Ammon's horn (tissue), 1 donor: ENCODE data around the gene IDH3A.
A peak's percentile ranks its signal among the peaks of the same experiment; 100 is the strongest.

ENCODE experiments used
- DNase-seq: peaks from one replicate; pipeline ENCODE4 v3.0.0-alpha.2; 2016; ENCODE audit warnings: low spot score

Gene IDH3A

DNA sequence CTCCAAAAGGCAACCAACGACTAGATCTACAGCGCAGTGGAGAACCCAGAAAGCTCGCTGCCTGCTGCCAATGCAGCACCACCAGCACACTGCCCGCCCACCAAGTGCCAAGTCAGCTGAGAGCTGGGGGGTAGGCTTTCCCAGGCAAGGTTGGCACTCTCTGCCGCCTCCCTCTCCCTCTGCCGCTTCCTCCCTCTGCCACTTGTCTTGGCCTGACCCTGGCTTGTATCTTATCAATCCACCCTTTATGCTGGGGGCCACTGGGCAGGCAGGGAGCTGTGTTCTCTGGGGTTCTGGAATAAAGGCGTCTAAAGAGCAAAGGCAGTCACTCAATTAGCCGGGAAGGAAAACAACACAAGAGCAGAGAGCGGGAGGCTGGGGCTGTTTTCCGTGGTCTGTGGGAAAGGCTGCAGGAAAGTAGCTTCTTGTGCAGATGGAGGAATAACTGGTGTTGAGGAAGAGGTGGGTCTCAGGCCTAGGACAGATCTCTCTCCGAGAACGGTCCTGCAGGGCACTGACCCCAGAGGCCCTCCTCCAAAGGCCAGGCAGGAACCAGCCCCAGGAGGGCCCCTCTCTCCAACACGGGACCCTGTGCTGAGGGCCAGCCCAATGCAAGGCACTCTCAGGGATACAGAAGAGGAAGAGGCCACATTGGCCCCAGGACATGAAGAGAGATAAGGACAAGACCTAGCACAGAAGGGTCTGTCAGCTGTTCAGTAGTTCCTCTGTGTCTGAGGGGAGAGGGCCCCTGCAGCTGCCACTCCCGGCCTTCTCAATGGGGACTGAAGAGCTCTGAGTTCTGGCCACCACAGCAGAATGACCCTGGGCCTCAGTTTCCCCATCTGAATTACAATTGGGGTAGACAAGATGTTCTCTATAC lies 54.4 kb downstream of the IDH3A start:
- peak; percentile 88 for DNase-seq

DNA sequence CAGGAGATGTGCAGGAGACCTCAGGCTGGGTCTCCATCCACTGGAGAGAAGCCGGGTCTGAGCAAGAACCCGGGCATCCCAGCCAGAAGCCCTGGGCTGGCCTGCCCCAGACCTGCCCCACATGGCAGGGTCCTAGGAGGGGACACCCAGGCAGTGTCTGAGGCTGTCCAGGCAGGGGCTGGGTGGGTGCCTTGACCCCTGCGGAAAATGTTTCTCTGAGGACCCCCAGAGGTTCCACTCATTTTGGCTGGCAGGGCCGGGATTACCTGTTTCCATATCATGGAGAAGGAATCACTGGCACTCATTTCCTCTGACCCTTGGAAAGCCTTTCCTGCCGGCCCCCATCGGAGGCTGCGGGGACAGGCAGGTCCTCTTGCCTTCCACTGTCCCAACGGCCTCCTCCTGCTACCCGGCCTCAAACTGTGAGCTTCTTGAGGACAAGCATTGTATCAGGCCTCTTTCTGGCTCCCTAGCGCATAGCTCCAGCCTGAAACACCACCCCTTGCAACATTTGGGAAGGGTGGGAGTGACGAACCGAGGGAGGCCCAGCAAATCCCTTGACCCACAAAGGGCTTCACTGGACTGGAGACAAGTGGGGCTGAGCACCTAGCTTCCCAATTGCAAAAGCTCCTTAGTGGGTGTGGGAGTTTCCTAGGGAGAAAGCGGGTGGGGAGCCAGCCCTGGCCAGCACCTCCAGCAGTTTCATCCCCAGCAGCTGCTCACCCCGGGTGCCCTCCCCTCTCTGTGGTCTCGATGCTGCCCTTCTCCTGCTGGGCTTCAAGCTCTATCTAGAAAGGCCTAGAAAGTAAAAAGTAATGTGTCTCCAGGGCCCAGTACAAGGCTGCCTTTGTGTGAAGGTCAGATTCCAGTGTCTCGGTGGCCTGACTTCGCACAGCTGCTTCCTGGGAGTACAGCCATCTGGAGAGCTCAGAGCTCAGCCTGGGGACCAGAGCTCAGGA lies 55.5 kb downstream of the IDH3A start:
- peak; percentile 83 for DNase-seq

DNA sequence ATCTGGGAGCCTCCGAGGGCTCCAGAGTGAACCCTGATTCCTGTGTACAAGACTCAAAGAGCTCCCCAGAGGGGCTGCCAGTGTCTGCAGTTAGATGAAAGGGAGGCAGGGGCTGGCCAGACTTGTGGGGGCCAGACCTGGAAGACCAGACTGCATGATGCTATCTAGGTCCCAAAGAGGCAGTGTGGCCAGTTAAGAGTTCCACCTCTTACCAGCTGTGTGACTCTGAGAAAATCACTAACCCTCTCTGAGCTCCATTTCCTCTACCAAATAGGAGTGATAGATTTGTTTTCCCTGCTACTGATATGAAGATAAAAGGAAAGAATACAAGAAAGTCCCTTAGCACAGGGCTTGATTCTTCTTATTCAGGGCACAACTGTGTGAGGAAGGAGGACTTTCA lies 56.2 kb downstream of the IDH3A start:
- DNase-seq, result no peak

DNA sequence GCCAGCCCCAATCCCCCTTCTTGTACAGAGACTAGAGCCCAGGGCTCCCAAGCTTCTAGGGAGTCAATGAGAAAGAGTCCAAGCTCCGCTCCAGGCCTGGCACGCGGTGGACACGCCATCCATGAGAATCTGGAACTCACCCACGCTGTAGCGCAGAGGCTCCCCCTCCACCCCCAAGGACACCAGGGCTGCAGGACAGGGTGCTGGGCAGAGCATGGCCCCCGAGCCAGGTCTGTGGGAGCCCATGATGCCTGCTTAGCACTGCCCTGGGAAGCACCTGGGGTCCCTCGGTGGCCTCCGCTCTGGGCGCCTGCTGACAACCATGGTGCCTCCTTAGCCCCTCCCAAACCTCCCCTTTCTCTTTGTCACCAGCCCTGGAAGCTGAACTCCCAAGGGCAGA lies 56.7 kb downstream of the IDH3A start:
- peak; percentile 6 for DNase-seq

DNA sequence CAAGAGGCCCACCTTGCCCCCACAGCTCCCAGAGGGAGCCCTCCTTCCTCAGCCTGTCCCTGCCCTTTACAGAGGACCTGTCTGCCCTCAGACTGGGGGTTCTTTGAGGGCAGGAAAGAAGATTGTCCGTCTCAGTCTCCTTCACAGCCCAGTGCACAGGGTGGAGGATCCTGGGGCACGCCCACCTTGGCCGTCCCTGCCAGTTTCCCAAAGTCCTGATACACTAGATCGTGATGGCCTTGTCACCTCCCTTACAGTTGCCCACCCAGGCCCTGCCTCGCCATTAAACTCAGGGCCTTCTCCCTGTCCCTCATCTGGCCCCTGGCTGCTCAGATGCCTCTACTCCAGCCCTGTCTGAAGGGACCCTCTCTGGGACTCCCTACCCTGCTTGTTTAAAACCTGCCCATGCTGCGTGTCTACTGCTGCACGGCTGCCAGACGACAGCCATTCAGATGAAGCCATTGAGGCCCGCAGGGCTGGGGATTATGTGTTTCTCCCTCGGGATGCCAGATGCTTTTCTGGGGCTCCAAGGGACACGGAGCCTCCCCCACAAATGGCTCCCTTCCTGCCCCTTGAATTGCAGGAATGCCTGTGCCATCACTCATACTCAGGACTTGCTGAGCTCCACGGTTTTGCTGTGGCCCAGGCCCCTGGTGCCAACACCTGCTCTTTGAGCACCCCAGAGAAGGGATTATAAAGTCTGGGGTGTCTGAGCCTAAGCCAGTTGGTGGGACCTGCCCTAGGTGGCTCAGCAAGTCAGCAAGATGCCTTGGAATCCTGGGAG lies 57.4 kb downstream of the IDH3A start:
- peak; percentile 11 for DNase-seq

DNA sequence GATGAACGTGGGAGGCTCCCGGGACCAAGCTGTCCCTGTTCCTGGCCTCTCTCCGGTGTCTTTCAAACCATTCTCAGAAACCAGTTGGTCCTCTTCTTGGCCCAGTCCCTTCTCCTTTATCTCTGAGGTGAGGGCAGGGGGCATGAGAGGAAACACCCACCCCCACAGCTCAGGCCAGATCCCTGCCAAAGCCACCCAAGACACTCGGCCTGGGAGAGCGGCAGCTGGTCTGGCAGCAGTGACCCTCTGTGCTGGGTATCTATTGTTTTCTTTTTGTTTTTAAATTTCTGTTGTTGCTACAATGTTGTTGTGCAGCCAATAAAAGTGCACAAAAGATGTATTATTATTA lies 57.9 kb downstream of the IDH3A start:
- DNase-seq, result no peak

DNA sequence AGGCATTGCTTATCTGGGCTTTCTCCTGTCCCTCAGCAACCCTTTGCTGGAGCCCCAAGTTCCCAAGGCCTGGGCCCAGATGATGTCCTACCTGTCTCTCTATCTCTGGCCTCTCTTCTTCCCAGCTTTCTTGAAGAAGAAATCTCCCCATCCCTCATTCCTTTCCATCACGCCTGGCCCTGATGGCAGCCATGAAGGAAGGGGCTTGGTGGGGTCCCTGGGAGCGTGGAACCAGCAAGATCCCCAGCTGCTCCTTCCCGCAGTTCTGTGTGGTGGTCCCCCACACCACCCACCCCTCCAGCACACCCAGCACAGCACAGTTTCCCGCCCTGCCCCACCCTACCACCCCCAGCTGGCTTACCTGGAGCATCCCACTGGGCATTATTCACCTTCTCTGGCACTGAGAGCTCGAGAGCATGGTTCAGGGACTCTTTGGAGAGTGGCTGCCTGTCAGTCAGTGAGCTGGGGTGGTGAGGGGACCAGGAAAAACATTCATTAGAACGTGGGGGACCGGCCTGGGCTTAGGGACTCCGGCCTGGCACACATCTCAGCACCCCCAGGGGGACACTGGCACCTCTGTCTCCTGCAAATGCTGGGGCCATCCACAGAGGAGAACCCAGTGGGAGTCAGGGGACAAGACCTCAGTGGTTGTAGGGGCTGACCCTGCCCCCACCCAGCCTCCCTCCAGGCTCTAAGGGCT lies 58.6 kb downstream of the IDH3A start:
- DNase-seq, result no peak

DNA sequence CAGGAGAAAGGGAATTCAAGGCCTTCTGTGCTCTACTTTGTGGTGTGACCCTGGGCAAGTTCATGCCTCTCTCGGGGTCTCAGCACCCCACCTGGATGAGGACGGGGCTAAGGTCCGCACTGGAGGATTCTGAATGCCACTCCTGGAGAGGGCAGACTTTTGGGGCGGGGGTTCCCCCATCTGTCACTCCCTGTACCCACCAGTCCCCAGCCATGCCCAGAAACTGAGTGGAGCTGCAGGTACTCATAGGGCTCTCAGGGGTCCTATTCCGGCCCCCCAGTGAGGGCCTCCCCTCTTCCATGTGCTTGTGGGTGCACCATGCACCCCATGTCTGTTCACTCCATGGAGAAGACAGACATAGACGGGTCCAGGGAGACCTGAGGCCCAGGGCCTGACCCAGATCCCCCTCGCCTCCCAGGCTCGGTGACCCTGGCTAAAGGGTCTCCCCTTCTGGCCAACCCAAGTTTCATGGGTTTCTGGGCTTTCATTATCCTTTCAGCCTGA lies 59.2 kb downstream of the IDH3A start:
- peak; percentile 1 for DNase-seq

DNA sequence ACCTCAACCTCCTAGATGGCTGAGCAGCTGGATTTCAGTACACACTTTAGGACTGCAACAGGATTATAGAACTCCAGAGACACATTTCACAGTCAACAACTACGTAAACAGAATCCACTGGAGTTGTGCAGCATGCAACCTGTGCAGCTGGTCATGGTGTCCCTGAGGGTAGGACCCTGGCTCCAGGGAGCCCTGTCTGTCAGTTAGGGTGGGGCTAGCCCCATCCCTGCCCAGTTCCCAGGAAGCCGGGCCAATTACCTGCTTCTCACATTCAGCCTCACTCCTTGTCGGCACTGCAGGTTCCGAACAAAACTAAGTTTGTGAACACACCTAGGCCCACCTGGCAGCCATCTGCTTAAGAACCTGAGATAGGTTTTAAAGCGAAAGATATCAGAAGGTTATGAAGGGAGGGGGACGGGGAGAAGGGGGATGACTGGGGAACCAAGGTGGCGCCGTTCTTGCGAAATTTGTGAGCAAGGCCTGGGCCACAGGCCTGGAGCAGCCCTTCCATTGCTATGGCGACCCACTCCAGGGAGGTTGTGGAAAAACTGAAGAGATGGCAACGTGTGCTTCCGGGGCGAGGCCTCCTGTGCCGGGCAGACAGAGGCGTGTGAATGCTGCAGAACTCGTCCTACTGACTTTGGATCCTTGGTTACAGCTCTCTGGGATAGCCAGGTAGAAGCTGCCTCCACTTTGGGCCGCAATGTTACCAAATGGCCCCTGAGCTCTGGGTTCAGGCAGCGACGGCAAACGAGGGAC lies 59.9 kb downstream of the IDH3A start:
- DNase-seq, result peak; percentile 35

DNA sequence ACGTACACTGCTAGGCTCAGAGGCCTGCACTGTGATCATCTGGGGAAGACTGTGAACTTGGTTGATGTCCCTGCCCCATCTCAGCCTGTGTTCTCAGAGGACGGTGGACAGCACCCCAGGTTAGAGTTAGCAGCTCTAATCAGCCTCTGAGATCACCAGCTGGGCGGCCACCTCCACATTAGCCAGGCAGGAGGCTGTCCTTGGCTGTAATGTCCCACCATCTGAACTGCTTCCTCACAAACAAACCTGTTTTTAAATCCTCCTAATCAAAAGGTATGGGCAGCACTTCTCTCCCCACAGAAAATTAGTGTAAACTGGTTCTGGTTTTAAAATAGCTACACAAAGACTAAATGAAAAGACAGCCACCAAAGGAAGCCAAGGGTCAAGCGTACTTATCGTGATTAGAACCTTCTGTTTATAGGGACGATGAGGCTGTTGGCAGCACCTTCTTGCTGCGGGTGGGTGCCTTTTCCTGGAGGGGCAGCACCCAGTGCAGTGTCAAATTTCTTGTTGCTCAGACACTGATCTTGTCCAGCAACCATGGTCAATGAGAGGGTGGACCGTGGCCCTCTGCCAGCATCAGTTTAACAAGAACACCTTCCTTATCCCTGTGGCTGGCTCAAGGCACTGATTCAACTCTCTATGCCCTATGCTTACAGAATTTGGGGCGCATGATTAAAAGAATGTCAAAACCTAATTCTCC lies 60.6 kb downstream of the IDH3A start:
- DNase-seq, result peak; percentile 4

DNA sequence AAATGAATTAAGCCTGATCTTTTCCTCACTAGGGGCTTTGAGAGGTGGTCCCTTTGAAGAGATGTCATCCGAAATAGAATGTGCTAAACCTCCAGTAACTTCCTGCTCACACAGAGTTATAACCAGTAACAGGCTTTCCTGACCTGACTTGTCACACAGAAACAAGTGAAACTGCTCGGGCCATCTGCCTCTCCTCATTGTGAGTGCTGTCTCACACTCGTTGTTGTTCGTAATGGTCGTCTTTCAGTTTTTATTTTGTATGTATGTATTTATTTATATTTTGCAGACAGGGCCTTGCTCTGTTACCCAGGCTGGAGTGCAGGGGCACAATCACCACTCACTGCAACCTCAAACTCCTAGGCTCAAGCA lies 61.2 kb downstream of the IDH3A start:
- DNase-seq, result peak; percentile 11

DNA sequence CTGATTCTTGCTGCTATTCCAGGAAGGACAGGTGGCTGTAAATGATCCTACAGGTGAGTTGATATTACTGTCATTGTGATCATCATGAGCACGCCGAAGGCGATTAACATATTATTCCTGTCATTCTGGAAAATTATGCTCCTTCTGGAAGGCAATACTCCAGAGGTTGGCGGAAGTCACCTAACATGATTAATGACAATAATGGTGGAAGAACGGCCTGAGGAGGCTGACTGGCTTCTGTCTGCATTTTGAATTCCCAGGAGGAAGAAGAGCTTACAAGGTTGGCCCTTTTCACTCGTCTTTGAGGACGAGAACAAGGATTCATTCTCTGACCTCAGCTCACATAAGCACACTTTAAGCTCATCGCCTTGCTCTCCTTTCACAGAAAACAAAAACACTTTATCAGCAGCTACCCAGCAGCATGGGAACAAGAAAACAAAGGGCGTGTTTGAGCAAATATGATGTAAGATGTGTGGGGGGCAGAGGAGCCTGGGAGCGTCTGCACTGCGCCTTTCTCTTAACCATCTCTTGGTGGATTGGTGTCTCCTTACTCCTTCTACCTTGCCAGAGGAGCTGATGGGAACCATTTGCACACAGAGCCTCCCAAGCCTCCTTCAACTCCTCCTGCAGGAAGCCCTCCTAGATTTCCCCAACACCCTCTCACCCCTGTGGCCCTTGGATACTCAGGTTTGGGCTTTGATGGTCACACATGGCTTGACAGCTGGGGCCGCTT lies 62.2 kb downstream of the IDH3A start:
- DNase-seq, result peak; percentile 77

DNA sequence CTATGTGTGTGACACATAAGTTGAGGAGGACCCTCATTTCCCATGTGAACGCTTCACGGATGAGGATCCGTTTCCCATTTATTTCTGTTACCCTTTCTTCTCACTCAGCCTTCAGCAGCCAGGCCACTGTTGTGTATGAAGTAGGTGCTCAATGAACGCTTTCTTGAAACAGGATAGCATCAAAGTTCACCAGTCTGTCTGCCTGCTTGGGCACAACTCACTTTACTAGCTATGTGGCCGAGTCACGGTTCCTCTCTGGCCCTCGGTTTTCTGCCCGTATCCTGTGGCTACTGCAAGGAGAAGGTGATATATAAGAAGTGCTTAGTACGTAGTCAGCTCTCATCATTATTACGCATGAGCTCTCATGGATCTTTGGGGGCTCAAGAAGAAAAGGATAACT lies 62.8 kb downstream of the IDH3A start:
- DNase-seq, result no peak

DNA sequence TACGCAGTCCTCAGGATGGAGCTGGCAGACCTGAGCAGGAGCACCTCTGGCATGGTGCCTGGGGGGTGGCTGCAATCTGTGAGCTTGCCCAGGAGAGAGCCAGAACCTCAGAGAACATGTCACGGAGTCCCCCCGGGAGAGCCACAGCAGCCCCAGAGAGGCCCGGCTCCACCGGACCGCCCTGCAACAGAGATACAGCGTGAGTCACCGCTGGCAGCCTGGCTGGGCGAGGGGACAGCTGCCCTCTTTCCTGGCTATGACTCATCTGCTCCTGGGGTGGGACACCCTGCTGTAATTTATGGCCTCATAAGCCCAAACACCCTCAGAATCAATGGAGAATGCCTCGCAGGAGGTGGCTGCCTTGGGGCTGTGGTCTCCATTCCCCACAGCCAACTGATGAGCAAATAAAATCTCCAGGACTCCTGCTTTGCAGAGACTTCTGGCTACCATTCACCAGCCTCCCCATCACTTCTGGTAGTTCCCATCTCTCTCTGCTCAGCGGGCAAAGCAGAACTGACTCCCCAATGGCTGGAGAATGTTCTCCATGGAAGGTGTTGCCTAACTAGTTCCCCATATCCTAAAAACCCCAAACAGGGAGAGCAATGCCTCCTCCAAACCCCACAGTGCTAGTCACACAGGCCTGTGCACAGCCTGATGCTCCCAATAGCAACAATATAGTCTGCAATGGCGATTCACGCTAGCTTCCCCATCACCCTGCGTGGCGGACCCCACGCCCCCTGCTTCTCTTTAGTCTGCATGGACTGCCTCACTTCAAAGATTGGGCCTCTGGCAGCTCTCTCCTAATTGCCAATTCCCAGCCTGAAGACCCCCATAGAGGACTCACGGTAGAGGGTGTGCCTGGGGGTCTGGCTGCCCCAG lies 63.6 kb downstream of the IDH3A start:
- peak; percentile 59 for DNase-seq

DNA sequence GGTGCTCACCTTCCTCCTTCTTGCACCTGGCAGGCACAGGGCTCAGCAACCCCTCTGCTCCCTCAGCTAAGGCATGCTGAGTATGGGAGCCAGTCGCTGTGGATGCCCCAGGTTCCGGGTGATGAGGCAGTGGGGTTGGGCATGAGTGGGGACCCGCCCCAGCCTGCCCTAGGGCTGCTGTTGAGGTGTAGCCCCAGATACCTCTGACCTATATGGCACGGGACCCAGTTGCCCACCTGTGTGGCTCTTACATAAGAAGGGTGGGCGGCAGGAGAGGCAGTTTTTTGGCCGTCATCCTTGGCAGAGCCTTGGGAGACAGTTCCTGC lies 64.2 kb downstream of the IDH3A start:
- no peak for DNase-seq

DNA sequence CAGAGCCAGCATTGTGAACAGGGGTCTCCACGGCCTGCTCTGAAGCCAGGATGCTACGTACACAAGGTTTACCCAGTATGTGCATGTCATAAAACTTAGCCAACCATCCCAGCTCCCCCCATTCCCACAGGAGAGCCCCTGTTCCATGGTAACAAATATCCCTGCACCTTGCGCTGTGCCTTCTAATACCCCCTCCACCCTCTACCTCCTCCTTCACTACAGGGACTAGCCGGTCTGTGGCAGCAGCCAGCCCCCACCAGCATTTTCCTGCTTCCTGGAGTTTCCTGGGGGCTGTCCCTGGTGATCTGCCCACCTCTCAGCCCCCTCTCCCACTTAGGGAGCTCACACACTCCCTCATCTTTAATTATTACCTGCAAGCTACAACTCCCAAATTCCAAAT lies 64.8 kb downstream of the IDH3A start:
- DNase-seq, result no peak

DNA sequence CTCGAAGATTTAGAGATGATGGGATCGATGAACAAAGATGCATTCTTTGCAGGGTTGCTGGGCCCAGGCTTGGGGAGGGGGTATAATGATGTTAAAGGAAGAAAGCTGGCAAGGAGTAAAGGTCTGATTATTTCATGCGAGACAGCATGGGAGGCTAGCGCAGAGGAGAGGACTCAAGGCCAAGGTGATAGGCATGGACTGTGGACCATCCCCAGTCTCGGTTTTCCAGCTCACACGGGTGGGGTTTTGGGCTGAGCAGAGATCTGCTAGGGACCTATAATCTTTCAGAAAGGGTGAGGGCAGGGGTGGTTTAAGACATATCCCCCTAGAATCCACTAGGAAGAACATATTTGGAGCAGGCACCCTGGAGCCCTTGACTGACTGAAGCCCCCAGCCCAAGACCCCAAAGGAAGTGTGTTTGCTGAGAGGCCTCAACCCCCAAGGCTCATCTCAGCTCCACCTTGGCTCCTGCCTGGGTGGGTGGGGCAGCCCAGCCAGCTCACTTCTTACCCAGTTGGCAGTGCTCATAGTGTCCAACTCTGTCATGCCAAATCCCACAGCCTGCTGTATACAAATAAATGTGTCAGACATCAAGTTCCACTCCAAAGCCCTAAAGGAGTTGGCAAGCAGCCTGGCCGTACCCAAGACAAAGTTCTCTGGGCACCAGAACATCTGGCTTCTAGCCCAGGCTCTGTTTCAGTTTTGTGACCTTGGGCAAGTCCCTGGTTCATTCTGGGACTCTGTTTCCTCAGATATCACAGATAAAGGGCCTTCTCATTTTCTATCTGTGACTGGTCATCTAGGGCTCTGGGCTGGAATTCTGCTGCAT lies 67.3 kb downstream of the IDH3A start:
- DNase-seq, result peak; percentile 83

DNA sequence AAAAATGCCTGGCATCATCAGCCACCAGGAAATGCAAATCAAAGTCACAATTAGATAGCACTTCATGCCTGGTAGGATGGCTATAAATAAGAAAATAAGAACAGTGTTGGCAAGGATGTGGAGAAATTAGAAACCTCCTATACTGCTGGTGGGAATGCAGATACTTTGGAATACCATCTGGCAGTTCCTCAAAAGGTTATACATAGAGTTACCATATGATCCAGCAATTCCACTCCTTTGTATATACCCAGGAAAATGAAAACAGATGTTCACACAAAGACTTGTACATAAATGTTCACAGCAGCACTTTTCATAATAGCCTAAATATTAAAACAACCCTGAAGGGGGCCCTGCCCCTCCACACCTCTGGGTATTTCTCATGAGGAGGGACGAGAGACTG lies 71.6 kb downstream of the IDH3A start:
- no peak for DNase-seq
